ENCODE data around the gene PRKAR2A. TPM values are rescaled to one million over a fixed set of nuclear protein-coding genes. Genes with fewer than 3 reads are reported as not detected.
"Not testable (repeated sequence)": the region's sequence is repeated elsewhere in the genome, so short reads cannot be mapped to it uniquely, and the experiment has no call there.

The PRKAR2A gene
- total RNA-seq, 1 donor from 2014 or later: 25.2 TPM

GRCh38 chr3:48837163-48837562 lies 10.5 kb downstream of the PRKAR2A start:
- intact Hi-C loops (cut with micrococcal nuclease): no loop called here

DNA sequence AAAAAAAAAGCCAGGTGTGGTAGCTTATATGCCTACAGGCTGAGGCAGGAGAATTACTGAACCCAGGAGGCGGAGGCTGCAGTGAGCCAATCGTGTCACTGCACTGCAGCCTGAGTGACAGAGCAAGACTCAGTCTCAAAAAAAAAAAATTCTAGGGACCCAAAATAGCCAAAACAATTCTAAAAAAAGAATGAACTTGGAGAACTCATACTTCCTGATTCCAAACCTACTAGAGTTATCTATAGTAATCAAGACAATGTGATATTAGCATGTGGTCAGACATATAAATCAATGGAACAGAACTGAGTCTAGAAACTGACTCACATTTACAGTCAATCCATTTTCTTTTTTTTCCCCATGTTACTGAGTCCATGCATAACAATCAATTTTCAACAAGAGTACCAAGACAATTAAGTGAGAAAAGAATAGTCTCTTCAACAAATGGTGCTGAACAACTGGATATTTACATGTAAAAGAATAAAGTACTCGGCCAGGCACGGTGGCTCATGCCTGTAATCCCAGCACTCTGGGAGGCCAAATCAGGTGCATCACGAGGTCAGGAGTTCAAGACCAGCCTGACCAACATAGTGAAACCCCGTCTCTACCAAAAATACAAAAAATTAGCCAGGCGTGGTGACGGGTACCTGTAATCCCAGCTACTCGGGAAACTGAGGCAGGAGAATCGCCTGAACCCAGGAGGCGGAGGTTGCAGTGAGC lies 11.9 kb downstream of the PRKAR2A start:
- intact Hi-C loops (cut with micrococcal nuclease): no loop called here

- intact Hi-C loops (cut with micrococcal nuclease): no loop called here
Observed at GRCh38 chr3:48832684-48833083, 15.0 kb downstream of the PRKAR2A start.

- intact Hi-C loops (cut with micrococcal nuclease): no loop called here
Observed at GRCh38 chr3:48830715-48831114, 17.0 kb downstream of the PRKAR2A start.

GRCh38 chr3:48829525-48829924 lies 18.1 kb downstream of the PRKAR2A start:
- intact Hi-C loops (cut with micrococcal nuclease): not testable (repeated sequence)

DNA sequence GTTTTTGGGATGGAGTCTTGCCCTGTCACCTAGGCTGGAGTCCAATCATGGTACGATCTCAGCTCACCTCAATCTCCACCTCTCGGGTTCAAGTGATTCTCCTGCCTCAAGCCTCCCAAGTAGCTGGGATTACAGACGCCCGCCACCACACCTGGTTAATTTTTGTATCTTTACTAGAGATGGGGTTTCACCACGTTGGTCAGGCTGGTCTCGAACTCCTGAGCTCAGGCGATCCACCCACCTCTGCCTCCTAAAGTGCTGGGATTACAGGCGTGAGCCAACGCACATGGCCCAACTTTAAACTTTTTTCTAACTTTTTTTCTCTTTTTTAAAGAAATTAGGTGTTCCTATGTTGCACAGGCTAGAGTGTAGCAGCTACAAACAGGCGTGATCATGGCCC lies 19.8 kb downstream of the PRKAR2A start:
- intact Hi-C loops (cut with micrococcal nuclease): not testable (repeated sequence)

GRCh38 chr3:48826451-48826850 lies 21.2 kb downstream of the PRKAR2A start:
- intact Hi-C loops (cut with micrococcal nuclease): no loop called here

DNA sequence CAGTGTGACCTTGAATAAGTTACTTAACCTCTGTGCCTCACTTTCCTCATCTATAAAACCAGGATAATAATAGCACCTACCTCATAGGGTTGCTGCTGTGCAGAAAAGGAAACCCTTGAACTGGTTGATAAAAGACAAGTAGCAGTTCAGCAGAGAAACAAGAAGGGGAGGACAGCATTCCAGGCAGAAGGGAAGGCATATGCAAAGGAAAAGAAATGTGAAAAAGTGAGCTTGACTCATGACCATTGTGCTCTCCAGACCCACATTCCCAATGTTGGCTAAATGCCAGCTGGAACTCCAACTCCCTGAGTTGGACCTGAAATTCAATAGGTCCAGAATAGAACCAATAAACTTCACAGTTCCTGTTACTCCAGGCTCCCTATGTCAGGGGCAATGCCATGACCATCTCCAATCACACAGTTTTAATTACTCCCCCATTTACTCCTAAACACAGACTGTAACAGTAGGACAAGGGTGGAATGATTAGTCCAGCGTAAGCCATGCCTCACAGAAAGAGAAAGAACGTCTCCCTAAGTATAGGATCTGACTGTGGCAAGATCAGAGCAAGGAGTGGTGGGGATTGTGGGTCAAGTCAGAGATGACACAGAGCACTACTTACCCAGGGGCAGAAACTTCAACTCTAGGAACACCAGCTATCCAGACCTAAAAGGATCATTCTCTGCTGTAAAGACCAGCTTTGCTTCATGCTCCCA lies 26.9 kb downstream of the PRKAR2A start:
- intact Hi-C loops (cut with micrococcal nuclease): no loop called here

DNA sequence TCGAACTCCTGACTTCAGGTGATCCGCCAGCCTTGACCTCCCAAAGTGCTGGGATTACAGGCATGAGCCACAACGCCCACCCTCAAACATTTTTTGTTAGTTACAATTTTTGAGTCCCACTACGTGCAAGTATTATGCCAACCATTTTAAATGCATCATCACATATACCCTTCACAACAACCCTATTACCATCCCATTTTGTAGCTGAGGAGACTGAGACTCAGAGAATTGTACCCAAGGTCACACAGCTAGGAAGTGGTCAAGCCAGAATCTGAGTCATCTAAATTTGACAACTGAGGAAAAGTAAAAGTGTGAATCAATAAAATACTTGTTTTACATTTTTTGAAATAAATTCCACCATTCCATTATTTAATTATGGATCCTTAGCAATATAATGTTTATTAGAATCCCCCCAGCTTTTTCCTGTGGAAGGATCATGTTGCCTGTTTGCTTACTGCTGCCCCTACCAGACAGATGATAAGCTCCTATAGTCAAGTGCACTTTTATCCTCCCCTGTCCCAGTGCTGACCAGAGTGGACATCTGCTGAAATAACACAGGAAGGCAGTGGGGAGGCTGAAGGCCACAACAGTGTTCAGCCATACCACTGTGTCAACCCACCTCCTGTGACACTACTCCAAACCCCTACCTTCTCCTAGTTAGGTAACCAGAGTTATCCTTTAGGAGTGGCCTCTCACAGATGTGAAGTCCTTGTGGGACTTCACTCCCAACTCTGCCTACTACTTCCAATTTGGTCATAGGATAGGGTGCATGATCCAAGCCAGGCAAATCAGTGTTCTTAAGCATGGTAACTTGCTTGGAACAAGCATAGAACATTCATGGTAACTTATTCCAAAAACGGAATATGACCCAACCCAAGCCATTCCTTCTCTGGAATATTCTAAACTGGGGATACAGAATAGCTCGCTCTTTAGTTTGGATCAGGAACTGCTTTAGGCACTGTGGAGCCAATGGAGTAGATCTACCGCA lies 28.1 kb downstream of the PRKAR2A start:
- intact Hi-C loops (cut with micrococcal nuclease): no loop called here

DNA sequence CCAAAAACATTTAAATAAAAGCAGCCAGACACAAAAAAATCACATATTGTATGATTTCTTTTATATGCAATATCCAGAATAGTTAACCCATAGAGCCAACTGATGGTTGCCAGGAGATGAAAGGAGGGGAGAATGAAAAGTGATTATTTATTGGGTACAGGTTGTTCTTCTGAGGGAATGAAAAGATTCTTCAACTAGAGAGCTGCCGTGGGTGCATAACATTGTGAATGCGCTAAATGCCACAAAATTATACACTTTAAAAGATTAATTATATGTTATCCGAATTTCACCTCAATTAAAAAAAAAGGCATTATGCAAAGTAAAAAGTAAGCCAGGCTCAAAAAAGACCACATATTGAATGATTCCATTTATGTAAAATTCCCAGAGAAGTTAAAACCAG lies 36.1 kb downstream of the PRKAR2A start:
- intact Hi-C loops (cut with micrococcal nuclease): no loop called here

GRCh38 chr3:48804930-48805329 lies 42.7 kb downstream of the PRKAR2A start:
- intact Hi-C loops (cut with micrococcal nuclease): no loop called here

DNA sequence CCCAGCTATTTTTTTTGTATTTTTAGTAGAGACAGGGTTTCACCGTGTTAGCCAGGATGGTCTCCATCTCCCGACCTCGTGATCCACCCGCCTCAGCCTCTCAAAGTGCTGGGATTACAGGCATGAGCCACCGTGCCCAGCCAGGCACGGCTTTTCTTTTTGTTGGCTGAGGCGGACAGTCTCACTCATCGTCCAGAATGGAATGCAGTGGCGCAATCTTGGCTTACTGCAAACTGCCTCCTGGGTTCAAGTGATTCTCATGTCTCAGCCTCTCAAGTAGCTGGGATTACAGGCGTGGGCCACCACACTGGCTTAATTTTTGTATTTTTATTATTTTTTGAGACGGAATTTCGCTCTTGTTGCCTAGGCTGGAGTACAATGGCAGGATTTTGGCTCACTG lies 46.8 kb downstream of the PRKAR2A start:
- intact Hi-C loops (cut with micrococcal nuclease): not testable (repeated sequence)

DNA sequence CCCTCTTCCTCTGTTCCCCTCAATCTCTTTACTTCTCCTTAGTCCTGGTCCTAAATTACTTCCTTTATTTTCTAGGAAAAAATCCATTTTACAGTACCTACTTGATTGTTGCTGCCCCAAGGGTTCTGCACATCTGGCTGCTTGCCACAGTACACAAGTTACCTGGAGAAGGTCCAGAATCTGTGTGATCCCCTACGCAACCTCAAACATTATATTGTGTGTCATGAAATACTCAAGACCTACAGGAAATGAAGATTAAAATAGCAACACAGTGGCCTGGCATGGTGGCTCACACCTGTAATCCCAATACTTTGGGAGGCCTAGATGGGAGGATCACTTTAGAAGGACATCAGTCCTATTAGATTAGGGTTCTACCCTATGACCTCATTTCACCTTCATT lies 48.7 kb downstream of the PRKAR2A start:
- intact Hi-C loops (cut with micrococcal nuclease): no loop called here

DNA sequence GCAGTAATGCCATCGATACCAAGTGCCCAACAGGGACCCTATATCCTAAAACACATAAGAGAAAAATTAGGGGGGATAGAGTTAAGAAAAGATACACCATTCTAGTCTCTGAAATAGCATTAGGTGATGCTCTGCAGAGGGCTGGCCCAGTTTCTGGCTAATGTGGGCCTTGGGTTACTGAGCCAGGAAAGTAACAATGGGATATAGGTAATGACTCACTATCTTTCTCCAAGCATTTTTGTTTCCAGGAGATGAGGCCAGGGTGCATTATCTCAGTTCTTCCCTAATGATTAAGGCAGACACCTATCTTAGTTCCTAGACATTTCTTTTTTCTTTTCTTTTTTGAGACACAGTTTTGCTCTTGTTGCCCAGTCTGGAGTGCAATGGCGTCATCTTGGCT lies 50.0 kb downstream of the PRKAR2A start:
- intact Hi-C loops (cut with micrococcal nuclease): no loop called here

- intact Hi-C loops (cut with micrococcal nuclease): no loop called here
Observed at GRCh38 chr3:48795997-48796732, 51.5 kb downstream of the PRKAR2A start.

DNA sequence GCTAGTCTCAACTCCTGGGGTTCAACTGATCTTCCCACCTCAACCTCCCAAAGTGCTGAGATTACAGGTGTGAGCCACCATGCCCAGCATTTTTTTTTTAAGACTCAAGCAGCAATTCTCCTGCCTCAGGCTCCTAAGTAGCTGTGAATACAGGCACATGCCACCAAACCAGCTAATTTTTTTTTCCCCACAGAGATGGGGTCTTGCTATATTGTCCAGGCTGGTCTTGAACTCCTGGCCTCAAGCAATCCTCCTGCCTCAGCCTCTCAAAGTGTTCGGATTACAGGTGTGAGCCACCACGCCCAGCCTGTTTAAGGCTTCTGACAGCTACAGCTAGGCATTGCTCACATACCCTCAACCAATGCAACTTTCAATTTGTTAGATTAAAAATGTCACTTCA lies 54.2 kb downstream of the PRKAR2A start:
- intact Hi-C loops (cut with micrococcal nuclease): not testable (repeated sequence)

DNA sequence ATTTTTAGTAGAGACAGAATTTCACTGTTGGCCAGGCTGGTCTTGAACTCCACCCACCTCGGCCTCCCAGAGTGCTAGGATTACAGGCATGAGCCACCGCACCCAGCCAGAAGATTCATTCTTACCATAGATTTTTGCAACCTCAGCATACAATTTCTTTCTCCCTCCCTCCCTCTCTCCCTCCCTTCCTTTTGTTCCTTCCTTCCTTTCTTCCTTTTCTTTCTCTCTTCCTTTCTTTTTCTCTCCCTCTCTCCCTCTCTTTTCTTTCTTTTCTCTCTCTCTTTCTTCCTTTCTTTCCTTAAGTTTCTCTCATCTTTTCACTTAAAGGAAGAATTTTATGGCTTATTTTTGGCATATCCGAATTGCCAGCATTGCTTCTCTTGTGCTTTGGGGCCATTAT lies 58.0 kb downstream of the PRKAR2A start:
- intact Hi-C loops (cut with micrococcal nuclease): no loop called here

DNA sequence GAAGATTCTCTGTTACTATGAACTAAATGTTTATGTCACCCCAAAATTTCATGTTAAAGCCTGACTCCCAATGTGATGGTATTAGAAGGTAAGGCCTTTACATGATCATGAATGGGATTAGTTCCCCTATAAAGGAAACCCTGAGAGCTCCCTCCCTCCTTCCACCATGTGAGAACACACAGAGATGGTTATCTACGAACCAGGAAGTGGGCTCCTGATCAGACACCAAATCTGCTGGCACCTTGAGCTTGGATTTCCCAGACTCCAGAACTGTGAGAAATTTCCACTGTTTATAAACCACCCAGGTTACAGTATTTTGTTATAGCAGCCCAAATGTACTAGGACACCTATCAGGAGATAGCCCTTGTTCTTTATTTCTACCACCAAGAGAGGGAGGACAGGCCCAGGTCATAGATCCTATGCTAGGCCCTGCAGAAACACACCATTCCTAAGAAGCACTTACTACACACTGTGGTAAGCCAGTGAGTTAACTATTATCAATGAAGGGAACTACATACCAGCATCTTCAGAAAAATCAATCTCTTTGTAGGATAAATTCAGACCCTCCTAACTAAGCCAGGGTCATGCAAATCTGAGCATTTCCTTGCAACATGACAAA lies 59.0 kb downstream of the PRKAR2A start:
- intact Hi-C loops (cut with micrococcal nuclease): no loop called here

DNA sequence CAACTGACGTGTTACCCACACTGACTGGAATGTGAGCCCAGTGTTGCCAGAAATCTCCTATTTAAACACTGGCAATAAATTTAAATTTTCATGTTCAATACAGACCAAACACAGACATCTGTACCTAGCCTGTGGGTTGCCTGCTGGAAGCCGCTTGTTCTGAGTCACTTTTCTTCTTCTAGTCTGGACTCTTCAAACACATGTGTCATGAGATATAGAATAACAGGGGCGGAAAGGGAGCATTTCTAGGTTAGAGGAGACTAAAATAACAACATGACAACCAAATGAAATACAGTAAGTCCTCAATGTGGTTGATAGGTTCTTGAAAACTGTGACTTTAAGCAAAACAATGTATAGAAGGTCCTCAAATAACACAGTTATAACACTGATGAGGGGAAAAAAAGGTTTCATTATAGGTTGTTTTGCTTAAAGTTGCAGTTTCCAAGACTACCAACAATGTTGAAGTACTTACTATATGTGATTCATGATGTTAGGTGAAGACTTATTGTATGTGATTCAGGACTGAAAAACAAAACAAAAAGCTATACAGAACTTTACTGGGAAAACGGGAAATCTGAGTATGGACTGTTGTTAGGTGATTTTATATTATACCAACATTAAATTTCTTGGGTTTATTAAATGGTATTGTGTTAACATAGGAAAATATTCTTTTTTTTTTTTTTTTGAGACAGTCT lies 63.1 kb downstream of the PRKAR2A start:
- intact Hi-C loops (cut with micrococcal nuclease): no loop called here

DNA sequence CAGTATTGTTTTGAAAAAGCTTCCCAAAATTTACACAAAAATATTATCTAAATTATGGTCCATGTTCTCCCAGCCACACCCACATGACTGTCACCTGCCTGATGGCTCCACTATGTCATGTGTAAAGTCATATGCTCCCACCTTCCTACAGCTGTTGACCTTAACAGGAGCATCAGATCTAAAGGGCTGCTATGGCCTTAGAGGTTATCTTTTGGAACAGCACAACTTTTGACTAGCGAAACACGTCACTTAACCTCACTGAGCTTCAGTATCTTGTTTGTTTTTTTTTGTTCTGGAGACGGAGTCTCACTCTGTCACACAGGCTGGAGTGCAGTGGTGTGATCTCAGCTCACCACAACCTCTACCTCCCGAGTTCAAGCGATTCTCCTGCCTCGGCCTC lies 64.4 kb downstream of the PRKAR2A start:
- intact Hi-C loops (cut with micrococcal nuclease): no loop called here

Data from T-helper 2 cell treated with Interferon-gamma antibody and Interleukin-4, amounts not matched to agents 100 ng/mL and 5 ng/mL, for 36 hours (primary cell).